Adrenal gland (tissue), 12 donors: Measurements from ENCODE around the gene MAP3K15. TPM values are rescaled to one million over a fixed set of nuclear protein-coding genes. Genes with fewer than 3 reads are reported as not detected.

Experiments used
- DNase-seq, 7 donors: peaks; one replicate each; pipeline ENCODE4 v3.0.0-alpha.2; 2019 to 2020
- H3K27ac ChIP-seq, 5 donors: fragments of 200-600 bp; sonication (generic) in 4 of 5; 1 replicate in 3 of 5; 2 replicates in 2 of 5; pipeline versions ENCODE4 v1.5.1 to v1.8.0; 2016 to 2020; ENCODE audit warnings: mild to moderate bottlenecking in 1 of 5
- H3K27me3 ChIP-seq: fragments of 200-600 bp; 2 replicates; pipeline ENCODE4 v1.8.0; 2021
- H3K36me3 ChIP-seq, 2 donors: fragments of 200-600 bp; replicated peaks in 1 of 2; 1 replicate in 1 of 2; 2 replicates in 1 of 2; pipeline versions ENCODE4 v1.5.1 to v1.8.0; 2018 to 2022
- H3K4me1 ChIP-seq, 2 donors: fragments of 200-600 bp; replicated peaks in 1 of 2; 1 replicate in 1 of 2; 2 replicates in 1 of 2; pipeline versions ENCODE4 v1.5.1 to v1.8.0; 2018 to 2021
- H3K4me3 ChIP-seq, 4 donors: fragments of 200-600 bp; sonication (generic) in 3 of 4; one replicate each; pipeline ENCODE4 v1.5.1; 2016 to 2018
- H3K9me3 ChIP-seq, 3 donors: fragments of 200-600 bp; sonication (generic) in 1 of 3; replicated peaks in 1 of 3; 1 replicate in 2 of 3; 2 replicates in 1 of 3; pipeline versions ENCODE4 v1.5.1 to v1.8.0; 2016 to 2021
- CTCF ChIP-seq, 6 experiments: fragments of 450-650 bp in 4 of 6; fragments of 200-600 bp in 2 of 6; sonication (generic) in 1 of 6; IDR thresholded peaks; 1 replicate in 5 of 6; 2 replicates in 1 of 6; pipeline versions ENCODE4 v1.5.1 to v1.8.0; 2016 to 2021; ENCODE audit warnings: antibody characterized with exemption in 6 of 6, mild to moderate bottlenecking in 2 of 6, moderate library complexity in 1 of 6
- POLR2A ChIP-seq, 2 donors: fragments of 450-650 bp; IDR thresholded peaks; one replicate each; pipeline ENCODE4 v1.6.1; 2017; ENCODE audit warnings: antibody characterized with exemption in 2 of 2, mild to moderate bottlenecking in 2 of 2, moderate library complexity in 1 of 2
- WGBS, 4 donors: extraction: QIAGEN DNeasy Blood & Tissue Kit in 2 of 4; methylation state at CpG; one replicate each; pipeline versions ENCODE4 v1.1.5 to v1.1.7; 2013 to 2017; 5-methylcytosine and 5-hydroxymethylcytosine counted together
- intact Hi-C, 2 donors: fragments of 100-400 bp; cut with DNase I; formaldehyde crosslinking; loops; one replicate each; pipeline versions ENCODE4 v1.14.1 to v1.15.0; 2022 to 2023
- polyA plus RNA-seq, 3 donors: library from polyadenylated mRNA; stranded (reverse); fragments of 200-250 nt in 2 of 3; fragments of 350-450 nt in 1 of 3; fragmentation: Illumina TruSeq in 1 of 3; extraction: RNeasy Lipid Tissue Mini Kit (QIAGEN cat#74804) in 1 of 3; gene quantifications; one replicate each; pipeline ENCODE4 v1.2.3, GENCODE V29; 2013 to 2014
- total RNA-seq, 9 donors: library from RNA; depleted of rRNA in 4 of 9; stranded (reverse); fragments of >200 nt in 4 of 9; fragments of 120-200 nt in 1 of 9; fragmentation: NEBNext Ultra II Directional in 1 of 9; extraction: Animal tissue kit (Norgen Biotek cat#: 25700) in 1 of 9; gene quantifications; one replicate each; pipeline versions ENCODE4 v1.1.0 to v1.2.4, GENCODE V29; 2013 to 2023
- donor health status: healthy with polysubstance abuse.
- donor health status: Bipolar disorder and iron deficiency.
- donor health status: DM: yes; HTN: yes; CAD: no.
- donor health status: DM: no; HTN: no; CAD: no.
- donor health status: DM: no; HTN: no; CAD: no.
- donor health status: DM: yes; HTN: yes; CAD: no.

Gene MAP3K15
- total and polyA plus RNA-seq, 12 donors, result 28.9 to 92.3 (median 67.9) TPM

- TF ChIP-seq POLR2A (IDR thresholded peaks at IDR 0.05) (no peak), CTCF (IDR thresholded peaks at IDR 0.05) (no peak)
- Histone ChIP-seq H3K36me3 (no peaks in the 10 kb centered on the region), H3K27ac (no peak overlapping the region), H3K4me3 (no peak overlapping the region), H3K27me3 (no peaks in the 10 kb centered on the region), H3K9me3 (no peaks in the 10 kb centered on the region), H3K4me1 (no peaks in the 10 kb centered on the region)
- intact Hi-C loops, result no loop called here
- WGBS, 4 donors, result 58 to 94% (median 76%) methylated on average over 5 of the region's 5 CpGs
- DNase-seq, result no peak
Observed at GRCh38 chrX:19555683-19556082, 40.4 kb upstream of the MAP3K15 start.

- intact Hi-C loops, result no loop called here
- whole genome bisulfite sequencing, 4 donors, result 86 to 100% (median 91%) methylated on average over 5 of the region's 5 CpGs
- Histone ChIP-seq H3K27me3 (no peaks in the 10 kb centered on the region), H3K4me3 (no peak overlapping the region), H3K27ac (no peak overlapping the region), H3K36me3 (no peaks in the 10 kb centered on the region), H3K9me3 (no peaks in the 10 kb centered on the region), H3K4me1 (no peaks in the 10 kb centered on the region)
- DNase-seq, result no peak
- no peak for TF ChIP-seq POLR2A (IDR thresholded peaks at IDR 0.05)
- TF ChIP-seq CTCF (IDR thresholded peaks at IDR 0.05), result no peak
Observed at GRCh38 chrX:19555236-19555635, 39.9 kb upstream of the MAP3K15 start.

- peak in 1 of 7 donors; percentile 18 for DNase-seq
- WGBS, 4 donors, result 52 to 74% (median 63%) methylated on average over 3 of the region's 3 CpGs
- Histone ChIP-seq H3K4me1 (no peaks in the 10 kb centered on the region), H3K36me3 (no peaks in the 10 kb centered on the region), H3K27me3 (no peaks in the 10 kb centered on the region), H3K27ac (no peak overlapping the region), H3K4me3 (no peak overlapping the region), H3K9me3 (no peaks in the 10 kb centered on the region)
- no peak for TF ChIP-seq CTCF (IDR thresholded peaks at IDR 0.05)
- TF ChIP-seq POLR2A (IDR thresholded peaks at IDR 0.05), result no peak
- intact Hi-C loops, result no loop called here
Observed at GRCh38 chrX:19554786-19555185, 39.5 kb upstream of the MAP3K15 start.

GRCh38 chrX:19552793-19553192 is 37.5 kb upstream of the MAP3K15 start:
- H3K36me3 ChIP-seq, result no peaks in the 10 kb centered on the region
- 77 to 91% (median 85%) methylated on average over 5 to 6 of the region's 6 CpGs for WGBS, 4 donors
- TF ChIP-seq CTCF (IDR thresholded peaks at IDR 0.05) (no peak), POLR2A (IDR thresholded peaks at IDR 0.05) (no peak)
- no peak overlapping the region for H3K27ac ChIP-seq
- no peaks in the 10 kb centered on the region for H3K4me1 ChIP-seq
- no peak overlapping the region for H3K4me3 ChIP-seq
- intact Hi-C loops, result no loop called here
- no peaks in the 10 kb centered on the region for H3K9me3 ChIP-seq
- no peaks in the 10 kb centered on the region for H3K27me3 ChIP-seq
- no peak for DNase-seq
